ENCODE results near the gene ARMC3. TPM values are rescaled to one million over a fixed set of nuclear protein-coding genes. Genes with fewer than 3 reads are reported as not detected.
A peak's percentile ranks its signal among the peaks of the same experiment; 100 is the strongest.

Gene ARMC3
- total RNA-seq, 1 experiment from 2014 or later = 0.61 TPM

- Mint-ChIP-seq H3K4me1 (ENCODE audit: low read depth, unreplicated experiment) (no peaks in the 10 kb centered on the region), H3K27me3 (ENCODE audit: insufficient read depth, unreplicated experiment) (peaks cover 7% of the 10 kb centered on the region), H3K36me3 (ENCODE audit: insufficient read depth, unreplicated experiment) (no peaks in the 10 kb centered on the region), H3K9me3 (ENCODE audit: unreplicated experiment) (no peaks in the 10 kb centered on the region), H3K4me3 (ENCODE audit: unreplicated experiment) (no peak overlapping the region), H3K27ac (ENCODE audit: unreplicated experiment) (no peak overlapping the region)
- Histone ChIP-seq H3K36me3 (ENCODE audit: control insufficient read depth, insufficient read depth, low read length) (no peaks in the 10 kb centered on the region), H3K4me3 (ENCODE audit: low read depth, low read length) (no peak overlapping the region), H3K4me1 (no peaks in the 10 kb centered on the region), H3K9me3 (no peaks in the 10 kb centered on the region), H3K27me3 (replicated peaks; ENCODE audit: control insufficient read depth, insufficient read depth, low read length) (0 out of 2 replicates have a peak, but pooled peaks cover 2% of the 10 kb centered on the region)
- DNase-seq = no peak
- CTCF ChIA-PET = interaction anchor here (0.6 kb wide), 1 partner anchor 25 kb away, joined by 4 read pairs; no protein-coding TSS in a partner anchor
- BruUV-seq (replicated peaks) = no TSS peak
- intact Hi-C loops (cut with micrococcal nuclease; ENCODE audit: unreplicated experiment) = loop anchor here (1.0 kb wide), 1 partner anchor 76 kb away; no protein-coding TSS in a partner anchor
- POLR2A ChIA-PET = no interaction called here
- TF ChIP-seq CTCF (IDR thresholded peaks at IDR 0.05; ENCODE audit: insufficient read depth in 1 of 2, low read depth in 1 of 2, low read length in 1 of 2, severe bottlenecking in 1 of 2, unreplicated experiment in 1 of 2) = no peak
These were observed 64.8 kb downstream of the ARMC3 start for GRCh38 chr10:22992621-22993020.

GRCh38 chr10:22993314-22993713, 65.5 kb downstream of the ARMC3 start:
- intact Hi-C loops (cut with micrococcal nuclease; ENCODE audit: unreplicated experiment) = loop anchor here (1.0 kb wide), 1 partner anchor 75 kb away; no protein-coding TSS in a partner anchor
- H3K4me3 Mint-ChIP-seq (ENCODE audit: unreplicated experiment) = no peak overlapping the region
- H3K27ac Mint-ChIP-seq (ENCODE audit: unreplicated experiment) = no peak overlapping the region
- no peaks in the 10 kb centered on the region for H3K9me3 ChIP-seq
- no peak overlapping the region for H3K4me3 ChIP-seq (ENCODE audit: low read depth, low read length)
- H3K27me3 Mint-ChIP-seq (ENCODE audit: insufficient read depth, unreplicated experiment) = peaks cover 7% of the 10 kb centered on the region
- H3K36me3 Mint-ChIP-seq (ENCODE audit: insufficient read depth, unreplicated experiment) = no peaks in the 10 kb centered on the region
- H3K4me1 Mint-ChIP-seq (ENCODE audit: low read depth, unreplicated experiment) = no peaks in the 10 kb centered on the region
- TF ChIP-seq CTCF (IDR thresholded peaks at IDR 0.05; ENCODE audit: insufficient read depth in 1 of 2, low read depth in 1 of 2, low read length in 1 of 2, severe bottlenecking in 1 of 2, unreplicated experiment in 1 of 2) = no peak
- no TSS peak for BruUV-seq (replicated peaks)
- CTCF ChIA-PET = no interaction called here
- 0 out of 2 replicates have a peak, but pooled peaks cover 2% of the 10 kb centered on the region for H3K27me3 ChIP-seq (replicated peaks; ENCODE audit: control insufficient read depth, insufficient read depth, low read length)
- no peaks in the 10 kb centered on the region for H3K4me1 ChIP-seq
- H3K9me3 Mint-ChIP-seq (ENCODE audit: unreplicated experiment) = no peaks in the 10 kb centered on the region
- H3K36me3 ChIP-seq (ENCODE audit: control insufficient read depth, insufficient read depth, low read length) = no peaks in the 10 kb centered on the region
- no peak for DNase-seq
- POLR2A ChIA-PET = no interaction called here

GRCh38 chr10:22997096-22997495, 69.2 kb downstream of the ARMC3 start:
- Mint-ChIP-seq H3K36me3 (ENCODE audit: insufficient read depth, unreplicated experiment) (no peaks in the 10 kb centered on the region), H3K4me3 (ENCODE audit: unreplicated experiment) (no peak overlapping the region), H3K9me3 (ENCODE audit: unreplicated experiment) (no peaks in the 10 kb centered on the region), H3K27me3 (ENCODE audit: insufficient read depth, unreplicated experiment) (peaks cover 7% of the 10 kb centered on the region), H3K27ac (ENCODE audit: unreplicated experiment) (no peak overlapping the region), H3K4me1 (ENCODE audit: low read depth, unreplicated experiment) (no peaks in the 10 kb centered on the region)
- Histone ChIP-seq H3K4me1 (no peaks in the 10 kb centered on the region), H3K9me3 (no peaks in the 10 kb centered on the region), H3K4me3 (ENCODE audit: low read depth, low read length) (no peak overlapping the region), H3K27me3 (replicated peaks; ENCODE audit: control insufficient read depth, insufficient read depth, low read length) (0 out of 2 replicates have a peak, but pooled peaks cover 2% of the 10 kb centered on the region), H3K36me3 (ENCODE audit: control insufficient read depth, insufficient read depth, low read length) (no peaks in the 10 kb centered on the region)
- no peak for TF ChIP-seq CTCF (IDR thresholded peaks at IDR 0.05; ENCODE audit: insufficient read depth in 1 of 2, low read depth in 1 of 2, low read length in 1 of 2, severe bottlenecking in 1 of 2, unreplicated experiment in 1 of 2)
- peak in 1 of 2 experiments; percentile 45 for DNase-seq
- BruUV-seq (replicated peaks) = no TSS peak
- ChIA-PET POLR2A (no interaction called here), CTCF (no interaction called here)
- intact Hi-C loops (cut with micrococcal nuclease; ENCODE audit: unreplicated experiment) = no loop called here
